H1 (cell line): ENCODE results near the gene RSU1. TPM values are rescaled to one million over a fixed set of nuclear protein-coding genes. Genes with fewer than 3 reads are reported as not detected.

Source experiments
- CTCF ChIA-PET: fragments of 300-600 bp; sonication (Branson Sonifier 250); formaldehyde crosslinking; loops from one replicate; lab custom pipeline; 2021; ENCODE audit not compliant: partially characterized antibody; lab: Charles Lee
- POLR2A ChIA-PET: fragments of 300-600 bp; sonication (Branson Sonifier 250); formaldehyde crosslinking; loops from one replicate; lab custom pipeline; 2021; ENCODE audit warnings: inconsistent platforms; ENCODE audit not compliant: partially characterized antibody; lab: Charles Lee
- DNase-seq, 2 experiments: peaks; one replicate each; pipeline versions ENCODE4 v3.0.0 to v3.0.0-alpha.2; 2010 to 2022; ENCODE audit warnings: low spot score in 2 of 2, low read depth in 1 of 2, mixed read lengths in 1 of 2
- FAIRE-seq: peaks from 2 replicates; lab custom pipeline; 2011; peaks lifted over from hg19 to GRCh38; lab: Jason Lieb, UNC
- H2AFZ ChIP-seq: 2 replicates; pipeline ENCODE4 v1.8.1; 2012; ENCODE audit warnings: low read length, inconsistent platforms
- H2AK5ac ChIP-seq: 2 replicates; pipeline ENCODE4 v1.6.1; 2013; ENCODE audit warnings: low read depth, low read length
- H2BK120ac ChIP-seq: replicated peaks from 2 replicates; pipeline ENCODE3; 2013; ENCODE audit warnings: low read depth, low read length, inconsistent platforms
- H2BK12ac ChIP-seq: 2 replicates; pipeline ENCODE4 v1.6.1; 2013; ENCODE audit warnings: low read depth, low read length
- H2BK15ac ChIP-seq: 2 replicates; pipeline ENCODE4 v1.6.1; 2013; ENCODE audit warnings: low read length
- H2BK20ac ChIP-seq: 2 replicates; pipeline ENCODE4 v1.6.1; 2013; ENCODE audit warnings: low read length
- H2BK5ac ChIP-seq: 2 replicates; pipeline ENCODE4 v1.6.1; 2013; ENCODE audit warnings: low read depth, low read length
- H3K14ac ChIP-seq: 2 replicates; pipeline ENCODE4 v1.6.1; 2013; ENCODE audit warnings: inconsistent platforms; ENCODE audit not compliant: insufficient read length
- H3K18ac ChIP-seq: 2 replicates; pipeline ENCODE4 v1.6.1; 2013; ENCODE audit warnings: low read length; ENCODE audit errors: extremely low read depth
- H3K23ac ChIP-seq: 2 replicates; pipeline ENCODE4 v1.6.1; 2013; ENCODE audit warnings: inconsistent platforms; ENCODE audit not compliant: insufficient read length
- H3K23me2 ChIP-seq: 2 replicates; pipeline ENCODE4 v1.6.1; 2013; ENCODE audit warnings: low read depth, low read length
- H3K27ac ChIP-seq: 2 replicates; pipeline ENCODE4 v1.6.1; 2011; ENCODE audit warnings: low read depth, low read length, inconsistent platforms
- H3K27me3 ChIP-seq, 4 experiments: replicated peaks in 1 of 4; 1 replicate in 1 of 4; 2 replicates in 3 of 4; pipeline versions ENCODE4 v1.6.1 to v1.8.1; 2011 to 2013; ENCODE audit warnings: low read length in 3 of 4, mild to moderate bottlenecking in 3 of 4, inconsistent platforms in 2 of 4, mixed read lengths in 2 of 4, moderate library complexity in 1 of 4; ENCODE audit not compliant: control insufficient read depth in 3 of 4, insufficient read depth in 3 of 4; ENCODE audit errors: extremely low read depth in 1 of 4
- H3K36me3 ChIP-seq, 4 experiments: 2 replicates each; pipeline versions ENCODE4 v1.6.1 to v1.8.1; 2011 to 2013; ENCODE audit warnings: mild to moderate bottlenecking in 4 of 4, low read length in 3 of 4, moderate library complexity in 2 of 4, control low read depth in 1 of 4, inconsistent platforms in 1 of 4; ENCODE audit not compliant: insufficient read depth in 4 of 4, control insufficient read depth in 2 of 4
- H3K4ac ChIP-seq: replicated peaks from 2 replicates; pipeline ENCODE3; 2013; ENCODE audit warnings: low read length, low read depth, mixed read lengths, inconsistent platforms; ENCODE audit not compliant: insufficient read length
- H3K4me1 ChIP-seq, 4 experiments: replicated peaks in 1 of 4; 1 replicate in 1 of 4; 2 replicates in 3 of 4; pipeline versions ENCODE4 v1.6.1 to v1.8.1; 2011 to 2013; ENCODE audit warnings: low read length in 3 of 4, inconsistent platforms in 2 of 4, mixed read lengths in 1 of 4; ENCODE audit not compliant: insufficient read depth in 4 of 4, control insufficient read depth in 3 of 4
- H3K4me2 ChIP-seq, 2 experiments: 2 replicates each; pipeline versions ENCODE4 v1.6.1 to v1.8.1; 2011 to 2013; ENCODE audit warnings: low read depth in 2 of 2, low read length in 2 of 2, control low read depth in 1 of 2, inconsistent platforms in 1 of 2, mild to moderate bottlenecking in 1 of 2; ENCODE audit not compliant: insufficient read depth in 1 of 2
- H3K4me3 ChIP-seq, 4 experiments: fragments of 200-600, 300-600 bp in 1 of 4; sonication (generic), shearing (Covaris generic), sonication (Bioruptor Twin) in 1 of 4; 2 replicates each; pipeline versions ENCODE4 v1.5.1 to v1.8.1; 2011 to 2016; ENCODE audit warnings: low read length in 4 of 4, low read depth in 3 of 4, control low read depth in 2 of 4, inconsistent platforms in 2 of 4, mild to moderate bottlenecking in 2 of 4, mixed read lengths in 1 of 4, moderate library complexity in 1 of 4; ENCODE audit not compliant: insufficient read depth in 2 of 4; ENCODE audit errors: extremely low read depth in 1 of 4
- H3K56ac ChIP-seq: replicated peaks from 2 replicates; pipeline ENCODE3; 2013; ENCODE audit warnings: low read depth, mild to moderate bottlenecking, mixed read lengths, low read length, inconsistent platforms; ENCODE audit not compliant: insufficient read length
- H3K79me1 ChIP-seq: 2 replicates; pipeline ENCODE4 v1.6.1; 2013; ENCODE audit warnings: low read depth, low read length, control low read depth
- H3K79me2 ChIP-seq, 2 experiments: 2 replicates each; pipeline versions ENCODE4 v1.6.1 to v1.8.1; 2012 to 2013; ENCODE audit warnings: low read length in 2 of 2, mild to moderate bottlenecking in 2 of 2, inconsistent platforms in 1 of 2; ENCODE audit not compliant: insufficient read depth in 2 of 2, control insufficient read depth in 1 of 2
- H3K9ac ChIP-seq, 4 experiments: replicated peaks in 1 of 4; 1 replicate in 1 of 4; 2 replicates in 3 of 4; pipeline versions ENCODE4 v1.6.1 to v1.8.1; 2011 to 2013; ENCODE audit warnings: low read depth in 3 of 4, low read length in 3 of 4, control low read depth in 2 of 4, mild to moderate bottlenecking in 2 of 4, moderate library complexity in 2 of 4, inconsistent platforms in 1 of 4; ENCODE audit errors: extremely low read depth in 1 of 4
- H3K9me3 ChIP-seq, 2 experiments: 2 replicates each; pipeline versions ENCODE4 v1.6.1 to v1.8.1; 2012 to 2013; ENCODE audit warnings: mild to moderate bottlenecking in 2 of 2, moderate library complexity in 2 of 2, control low read depth in 1 of 2, inconsistent platforms in 1 of 2, low read depth in 1 of 2, low read length in 1 of 2, mixed read lengths in 1 of 2; ENCODE audit not compliant: insufficient read depth in 2 of 2
- H4K20me1 ChIP-seq, 2 experiments: replicated peaks in 1 of 2; 2 replicates each; pipeline versions ENCODE3 to v1.8.1; 2011 to 2013; ENCODE audit warnings: inconsistent platforms in 2 of 2, low read length in 2 of 2, mild to moderate bottlenecking in 1 of 2; ENCODE audit not compliant: insufficient read depth in 2 of 2, control insufficient read depth in 1 of 2
- H4K5ac ChIP-seq: 2 replicates; pipeline ENCODE4 v1.6.1; 2013; ENCODE audit warnings: low read length, low read depth, mixed read lengths, inconsistent platforms; ENCODE audit not compliant: insufficient read length
- H4K8ac ChIP-seq: 2 replicates; pipeline ENCODE4 v1.8.0; 2013; ENCODE audit warnings: mild to moderate bottlenecking, moderate library complexity, low read length, inconsistent platforms; ENCODE audit not compliant: insufficient read depth; ENCODE audit errors: extremely low read depth
- H4K91ac ChIP-seq: replicated peaks from 2 replicates; pipeline ENCODE3; 2013; ENCODE audit warnings: low read length, mixed read lengths, inconsistent platforms; ENCODE audit not compliant: insufficient read length
- ATF2 ChIP-seq: IDR thresholded peaks from 2 replicates; pipeline ENCODE4 v1.6.1; 2012; ENCODE audit warnings: low read length, inconsistent platforms
- KDM4A ChIP-seq: IDR thresholded peaks from one replicate; pipeline ENCODE4 v1.7.1; 2012; ENCODE audit warnings: low read depth, mild to moderate bottlenecking, moderate library complexity, low read length, inconsistent platforms; ENCODE audit not compliant: severe bottlenecking
- MAX ChIP-seq: IDR thresholded peaks from 2 replicates; pipeline ENCODE4 v1.6.1; 2012; ENCODE audit warnings: inconsistent platforms
- POLR2A ChIP-seq, 2 experiments: IDR thresholded peaks; 1 replicate in 1 of 2; 2 replicates in 1 of 2; pipeline ENCODE4 v1.6.1; 2011; ENCODE audit warnings: low read depth in 2 of 2, low read length in 2 of 2, mild to moderate bottlenecking in 2 of 2; ENCODE audit errors: control extremely low read depth in 1 of 2
- POLR2AphosphoS5 ChIP-seq: IDR thresholded peaks from 2 replicates; pipeline ENCODE4 v1.6.1; 2011; ENCODE audit warnings: low read depth, low read length
- SAP30 ChIP-seq: fragments of 300-600 bp; sonication (generic); IDR thresholded peaks from 2 replicates; pipeline ENCODE4 v1.7.1; 2012; ENCODE audit warnings: low read length, moderate library complexity, mild to moderate bottlenecking, inconsistent platforms; ENCODE audit not compliant: insufficient read depth, insufficient replicate concordance
- SIN3A ChIP-seq, 2 experiments: IDR thresholded peaks in 1 of 2; conservative IDR thresholded peaks in 1 of 2; 2 replicates each; pipeline ENCODE4 v1.6.1; 2011 to 2012; ENCODE audit warnings: low read length in 2 of 2, improper control_type of control experiment in 1 of 2, low read depth in 1 of 2, mild to moderate bottlenecking in 1 of 2
- WGBS, 2 experiments: shearing (Covaris generic) in 1 of 2; methylation state at CpG; one replicate each; pipeline versions ENCODE4 v1.1.6 to v1.1.7; 2013 to 2015; ENCODE audit warnings: low lambda C conversion rate in 2 of 2, mixed read lengths in 2 of 2, inconsistent platforms in 1 of 2, low coverage in 1 of 2, missing lambda C conversion rate in 1 of 2; ENCODE audit not compliant: insufficient replicate concordance in 2 of 2, insufficient coverage in 1 of 2, insufficient read length in 1 of 2; ENCODE audit errors: extremely low coverage in 1 of 2, missing lambda C conversion rate in 1 of 2; 5-methylcytosine and 5-hydroxymethylcytosine counted together
- polyA plus RNA-seq, 7 experiments: library from polyadenylated mRNA; depleted of rRNA in 3 of 7; stranded (reverse) in 5 of 7; unstranded in 2 of 7; fragments of >200 nt in 5 of 7; fragments of 200-250 nt in 2 of 7; gene quantifications; 1 replicate in 5 of 7; 2 replicates in 1 of 7; 4 replicates in 1 of 7; pipeline versions ENCODE4 v1.2.1 to v1.2.3, GENCODE V29; 2011 to 2013; ENCODE audit warnings: missing spikeins in 2 of 7, mixed read lengths in 2 of 7
- total RNA-seq: library from RNA; stranded (reverse); fragmentation: NEBNext Ultra II Directional; extraction: Animal tissue kit (Norgen Biotek cat#: 25700); gene quantifications from 2 replicates; pipeline ENCODE4 v1.2.1, GENCODE V29; 2021

The RSU1 gene
- total and polyA plus RNA-seq, 2 of the 8 experiments (the other 6 are each of a cell fraction or from before 2014, with no cell fraction given), result 50.0 to 68.2 TPM

GRCh38 chr10:16816830-16817124 lies 447 bp downstream of the RSU1 start:
- H3K4ac ChIP-seq, result no peak overlapping the region
- H3K14ac ChIP-seq, result no peak overlapping the region
- H2BK12ac ChIP-seq, result no peak overlapping the region
- no peak overlapping the region for H4K5ac ChIP-seq
- peak overlapping the region; percentile 79; the same call in 1 of the 2 replicates for H2AFZ ChIP-seq
- TF ChIP-seq KDM4A, result peak; percentile 11
- TF ChIP-seq POLR2AphosphoS5, result no peak
- peak; percentile 87; the same call in 1 of the 2 replicates for TF ChIP-seq MAX
- TF ChIP-seq SIN3A (conservative IDR thresholded peaks at IDR 0.05 in 1 of 2, IDR thresholded peaks at IDR 0.05 in 1 of 2; ENCODE audit: low read depth in 1 of 2, low read length in 2 of 2), result peak in 1 of 2 experiments; percentile 74; a peak in 1 of 4 replicates
- peak; percentile 99 for TF ChIP-seq SAP30
- no peak for TF ChIP-seq ATF2
- TF ChIP-seq POLR2A (IDR thresholded peaks at IDR 0.05; ENCODE audit: control extremely low read depth in 1 of 2, low read depth in 2 of 2, low read length in 2 of 2), result no peak
- H3K4me2 ChIP-seq, result peak overlapping the region; percentile 89 to 96
- H3K23me2 ChIP-seq, result peaks cover 6% of the 10 kb centered on the region; the same call in 1 of the 2 replicates
- peaks cover 0 to 3% (median 0%) of the 10 kb centered on the region in 4 experiments; a peak in 1 of 7 replicates for H3K4me1 ChIP-seq
- no peak overlapping the region for H2BK20ac ChIP-seq
- no peak for DNase-seq
- peak overlapping the region; percentile 81 to 91 (median 87) for H3K4me3 ChIP-seq
- H3K27ac ChIP-seq, result no peak overlapping the region
- no peak overlapping the region for H3K18ac ChIP-seq
- no peak overlapping the region for H2BK15ac ChIP-seq
- no peak overlapping the region for H3K56ac ChIP-seq
- no peak overlapping the region for H3K23ac ChIP-seq
- H3K36me3 ChIP-seq, result no peaks in the 10 kb centered on the region
- H3K9ac ChIP-seq, result peak overlapping the region in 3 of 4 experiments; percentile 63 to 76 (median 66); a peak in 6 of 7 replicates
- no peaks in the 10 kb centered on the region; a peak in 1 of 7 replicates for H3K27me3 ChIP-seq
- H2BK120ac ChIP-seq, result no peak overlapping the region
- peaks cover 4 to 32% of the 10 kb centered on the region in 2 experiments; a peak in 2 of 4 replicates for H3K79me2 ChIP-seq
- H3K9me3 ChIP-seq, result peaks cover 2 to 4% of the 10 kb centered on the region in 2 experiments; a peak in 3 of 4 replicates
- peaks cover 5% of the 10 kb centered on the region; the same call in 1 of the 2 replicates for H3K79me1 ChIP-seq
- CTCF ChIA-PET, result interaction anchor here (0.6 to 1.1 kb wide), 2 partner anchors 10 to 89 kb away, joined by 3 read pairs; no protein-coding TSS in a partner anchor
- no peak overlapping the region for H2AK5ac ChIP-seq
- H4K91ac ChIP-seq, result no peak overlapping the region
- H2BK5ac ChIP-seq, result peak overlapping the region; percentile 80; the same call in 1 of the 2 replicates
- FAIRE-seq, result no peak
- POLR2A ChIA-PET, result interaction anchor here (0.9 to 1.6 kb wide), 3 partner anchors 8 to 414 kb away, joined by 3 to 6 read pairs (median 3); no protein-coding TSS in a partner anchor
- H4K20me1 ChIP-seq, result peaks cover 2% of the 10 kb centered on the region in 2 experiments
- 22% methylated on average over 12 of the region's 12 CpGs; no CpG with 5 or more reads in 1 of the 2 experiments for WGBS, 2 experiments
- no peak overlapping the region for H4K8ac ChIP-seq
